DMS 273 (cell line): ENCODE measurements around the gene GTPBP6.
"Not testable (repeated sequence)": the region's sequence is repeated elsewhere in the genome, so short reads cannot be mapped to it uniquely, and the experiment has no call there.

Source experiments
- DNase-seq: peaks from one replicate; lab custom pipeline; 2025; ENCODE audit not compliant: unreplicated experiment; lab: John Stamatoyannopoulos, UW

Gene GTPBP6

DNA sequence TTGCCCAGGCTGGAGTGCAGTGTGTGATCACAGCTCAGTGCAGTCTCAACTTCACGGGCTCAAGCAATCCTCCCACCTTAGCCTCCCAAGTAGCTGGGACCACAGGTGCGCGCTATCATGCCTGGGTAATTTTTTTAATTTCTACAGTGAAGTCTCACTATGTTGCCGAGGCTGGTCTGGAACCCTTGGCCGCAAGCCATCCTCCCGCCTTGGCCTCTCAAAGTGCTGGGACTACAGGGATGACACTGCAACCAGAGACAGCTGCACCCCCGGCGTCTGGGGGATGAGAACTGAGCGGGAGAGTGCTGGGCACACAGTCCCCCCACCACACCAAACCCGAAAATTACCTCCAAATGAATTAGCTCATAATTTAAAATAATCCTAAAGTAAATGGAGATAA, 33.1 kb upstream of the GTPBP6 start:
- no peak for DNase-seq

DNA sequence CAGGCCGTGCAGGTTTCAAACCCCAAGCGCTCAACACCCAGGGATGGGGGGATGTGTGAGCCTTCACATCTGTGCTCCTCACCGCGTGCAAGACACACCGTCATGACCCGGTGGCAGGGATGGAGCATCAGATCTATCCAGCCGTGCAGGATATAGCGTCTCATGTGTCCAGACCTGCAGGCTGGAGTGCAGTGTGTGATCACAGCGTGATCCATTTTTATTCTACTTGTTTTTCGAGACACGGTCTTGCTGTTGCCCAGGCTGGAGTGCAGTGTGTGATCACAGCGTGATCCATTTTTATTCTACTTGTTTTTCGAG, 32.7 kb upstream of the GTPBP6 start:
- DNase-seq, result not testable (repeated sequence)

DNA sequence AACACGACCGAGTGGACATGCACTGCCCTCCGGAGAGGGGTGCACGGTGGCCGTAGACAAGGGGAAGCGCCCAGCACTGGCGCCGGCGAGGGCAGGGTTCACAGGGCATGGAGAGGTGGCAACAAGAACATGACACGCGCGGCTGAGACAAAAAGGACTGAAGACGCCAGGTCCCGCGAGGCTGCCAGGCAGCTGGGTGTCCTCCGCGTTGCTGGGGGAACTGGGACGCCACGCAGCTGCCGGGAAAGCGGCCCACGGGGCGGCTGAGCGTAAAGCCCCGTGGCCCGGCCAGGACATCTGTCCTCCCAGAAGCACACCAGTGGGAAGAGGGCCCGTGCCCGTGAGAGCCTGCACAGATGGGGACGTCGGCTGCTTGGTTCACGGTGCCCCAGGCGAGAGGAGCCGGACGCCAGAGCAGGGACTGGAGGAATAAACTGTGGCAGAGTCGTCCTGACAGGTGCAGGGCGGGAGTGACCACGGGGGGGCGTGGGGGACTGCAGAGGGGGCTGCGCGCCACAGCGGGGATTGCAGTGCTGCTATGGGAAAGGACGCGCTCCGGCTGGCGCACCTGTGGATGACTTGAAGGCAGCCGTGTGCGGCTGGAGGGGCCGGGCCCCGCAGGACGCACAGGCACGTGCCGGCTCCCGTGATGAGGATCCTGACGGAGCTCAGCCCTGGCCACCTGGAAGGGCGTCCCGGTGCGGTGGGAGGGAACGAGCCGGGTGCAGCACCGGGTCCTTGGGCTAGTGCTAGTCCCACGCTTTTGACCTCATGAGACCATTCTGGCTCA, 32.1 kb upstream of the GTPBP6 start:
- no peak for DNase-seq

DNA sequence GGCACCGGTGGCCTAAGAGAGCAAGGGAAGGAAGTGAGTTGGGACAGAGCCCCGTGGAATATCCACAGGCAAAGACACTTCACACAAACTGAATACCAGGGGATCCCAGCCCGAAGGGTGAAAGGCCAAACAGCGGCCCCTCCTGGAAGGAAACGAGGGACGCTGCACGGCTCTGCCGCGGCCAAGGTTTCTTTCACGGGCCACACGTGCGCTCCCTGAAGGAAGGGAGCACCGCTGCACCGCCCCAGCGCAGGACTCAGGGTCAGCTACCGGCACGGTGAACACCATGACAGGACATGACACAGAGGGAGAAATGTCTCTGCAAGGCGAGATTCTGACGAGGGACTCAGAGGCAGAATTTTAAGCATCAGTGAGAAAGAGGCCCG, 31.5 kb upstream of the GTPBP6 start:
- DNase-seq, result no peak

DNA sequence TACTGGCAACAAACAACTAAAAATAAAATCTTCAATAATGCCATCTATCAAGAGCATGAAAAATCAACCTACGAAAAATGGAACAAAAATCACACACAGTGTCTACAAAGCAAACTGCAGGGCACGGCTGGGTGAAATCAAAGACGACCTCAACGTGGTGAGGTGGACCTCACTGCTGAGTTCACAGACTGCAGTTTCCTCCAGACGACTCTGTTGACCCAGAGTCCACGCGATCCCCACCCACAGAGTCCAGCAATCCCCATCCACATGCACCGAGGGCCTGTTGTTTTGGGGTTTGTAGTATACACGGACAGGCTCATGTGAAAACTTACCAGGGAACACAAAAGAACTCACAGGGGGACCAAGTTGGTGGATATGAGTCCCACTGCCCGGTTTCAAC, 31.1 kb upstream of the GTPBP6 start:
- DNase-seq, result no peak

DNA sequence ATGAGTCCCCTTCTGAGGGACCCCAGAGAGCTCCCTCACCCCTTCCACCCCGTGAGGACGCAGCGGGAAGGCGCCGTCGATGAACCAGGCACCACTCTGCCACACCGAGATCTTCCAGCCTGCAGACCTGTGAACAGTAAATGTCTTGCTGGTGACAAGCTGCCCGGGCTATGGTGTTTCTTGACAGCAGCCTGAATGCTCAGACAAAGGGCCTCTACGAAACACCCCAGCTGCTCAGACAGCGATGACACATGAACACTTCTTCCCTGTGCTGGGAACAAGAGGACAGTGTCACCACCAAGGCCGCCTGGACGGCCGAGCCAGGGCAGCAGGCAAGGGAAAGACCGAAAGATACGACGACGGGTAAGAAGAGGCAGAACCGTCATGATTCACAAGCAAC, 30.6 kb upstream of the GTPBP6 start:
- no peak for DNase-seq

DNA sequence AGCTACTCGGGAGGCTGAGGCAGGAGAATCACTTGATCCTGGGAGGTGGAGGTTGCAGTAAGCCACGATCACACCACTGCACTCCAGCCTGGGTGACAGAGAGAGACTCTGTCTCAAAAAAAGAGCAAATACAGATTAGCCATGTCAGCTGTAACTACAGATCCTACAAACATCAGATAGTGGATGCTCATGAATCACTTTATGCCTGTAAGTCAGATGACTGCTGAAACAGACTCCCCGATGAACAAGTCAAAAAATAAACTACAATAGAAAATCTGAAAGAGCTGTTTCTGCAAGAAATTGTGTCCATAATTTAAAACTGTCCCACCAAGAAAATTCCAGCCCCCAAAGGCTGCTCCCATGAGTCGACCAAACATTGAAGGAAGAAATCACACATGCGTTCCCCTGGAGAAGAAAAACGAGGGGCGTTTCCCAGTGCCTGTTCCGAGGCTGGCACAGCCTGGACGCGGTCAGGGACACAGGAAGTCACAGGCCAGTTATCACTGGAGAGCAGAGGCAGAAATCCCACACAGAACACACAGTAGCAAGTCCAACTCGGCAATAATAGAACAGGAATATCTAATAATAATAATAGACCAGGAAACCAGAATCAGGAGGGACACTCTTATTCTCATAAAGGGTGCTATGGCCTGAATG, 30.0 kb upstream of the GTPBP6 start:
- no peak for DNase-seq

DNA sequence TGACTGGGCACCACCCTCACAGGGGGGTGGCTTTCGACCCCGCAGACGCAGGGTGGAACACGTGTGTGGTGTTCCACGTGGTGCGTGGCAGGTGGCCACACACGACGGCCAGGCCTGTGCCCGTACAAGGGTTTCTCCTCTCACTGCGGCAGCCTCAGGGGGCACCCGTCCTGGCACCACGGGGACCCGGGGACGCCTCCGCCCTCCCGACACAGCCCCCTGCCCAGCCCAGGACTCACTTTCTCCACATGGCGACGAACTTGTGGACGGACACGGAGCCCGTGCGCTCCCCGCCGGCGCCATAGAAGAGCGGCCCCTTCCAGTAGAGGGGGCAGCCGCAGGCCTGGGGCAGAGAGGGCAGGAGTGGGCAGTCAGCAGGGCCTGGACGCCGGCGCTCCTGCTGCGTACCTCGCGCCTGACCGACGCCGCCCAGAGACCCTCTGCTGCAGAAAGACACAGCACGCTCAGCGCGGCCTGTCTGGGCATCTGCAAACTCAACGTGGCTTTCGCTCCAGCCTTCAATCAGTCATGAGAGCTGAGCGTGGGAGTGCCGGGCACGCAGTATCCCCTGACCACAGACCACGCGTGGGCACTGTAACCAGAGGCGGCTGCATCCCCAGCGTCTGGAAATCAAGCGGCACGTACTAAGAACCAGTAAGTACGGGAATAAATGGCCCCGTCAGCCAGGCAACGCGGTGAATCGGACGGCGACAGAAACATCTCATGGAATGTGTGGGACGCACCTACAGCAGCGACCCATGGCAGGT, 28.9 kb upstream of the GTPBP6 start:
- no peak for DNase-seq

DNA sequence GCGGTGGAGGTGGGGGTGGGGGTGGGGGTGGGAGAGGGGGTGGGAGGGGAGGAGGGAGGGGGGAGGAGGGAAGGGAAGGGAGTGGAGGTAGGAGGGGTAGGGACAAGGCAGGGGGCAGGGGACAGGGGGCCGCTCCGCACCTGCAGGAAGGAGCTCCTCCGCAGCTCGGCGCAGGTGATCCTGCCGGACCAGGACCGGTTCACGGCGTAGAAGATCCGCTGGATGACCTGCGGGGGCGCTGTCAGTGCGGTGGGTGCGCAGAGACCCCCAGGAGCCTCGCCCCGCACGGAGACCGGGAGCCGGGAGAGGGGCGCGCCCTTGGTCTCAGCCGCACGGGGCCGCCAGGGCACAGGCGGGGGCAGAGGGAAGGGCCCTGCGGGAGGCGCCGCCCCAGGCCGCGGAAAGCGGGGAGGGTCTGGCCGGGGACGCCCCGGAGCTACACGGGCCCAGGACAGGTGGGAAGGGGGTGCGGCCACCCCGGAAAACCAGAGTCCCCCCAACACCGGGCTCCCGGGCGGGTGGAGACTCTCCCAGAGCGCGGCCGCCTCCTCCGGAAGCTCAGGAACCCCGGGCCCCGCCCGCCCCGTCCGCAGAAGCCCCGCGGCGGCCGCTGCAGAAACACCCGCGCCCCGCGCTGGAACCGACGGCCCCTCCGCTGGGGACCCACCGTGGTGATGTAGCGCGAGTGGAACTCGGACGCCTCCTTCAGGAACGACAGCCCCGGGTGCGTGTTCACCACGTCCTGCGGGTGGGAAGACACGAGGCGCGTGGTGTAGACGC, 27.6 kb upstream of the GTPBP6 start:
- DNase-seq, result no peak

DNA sequence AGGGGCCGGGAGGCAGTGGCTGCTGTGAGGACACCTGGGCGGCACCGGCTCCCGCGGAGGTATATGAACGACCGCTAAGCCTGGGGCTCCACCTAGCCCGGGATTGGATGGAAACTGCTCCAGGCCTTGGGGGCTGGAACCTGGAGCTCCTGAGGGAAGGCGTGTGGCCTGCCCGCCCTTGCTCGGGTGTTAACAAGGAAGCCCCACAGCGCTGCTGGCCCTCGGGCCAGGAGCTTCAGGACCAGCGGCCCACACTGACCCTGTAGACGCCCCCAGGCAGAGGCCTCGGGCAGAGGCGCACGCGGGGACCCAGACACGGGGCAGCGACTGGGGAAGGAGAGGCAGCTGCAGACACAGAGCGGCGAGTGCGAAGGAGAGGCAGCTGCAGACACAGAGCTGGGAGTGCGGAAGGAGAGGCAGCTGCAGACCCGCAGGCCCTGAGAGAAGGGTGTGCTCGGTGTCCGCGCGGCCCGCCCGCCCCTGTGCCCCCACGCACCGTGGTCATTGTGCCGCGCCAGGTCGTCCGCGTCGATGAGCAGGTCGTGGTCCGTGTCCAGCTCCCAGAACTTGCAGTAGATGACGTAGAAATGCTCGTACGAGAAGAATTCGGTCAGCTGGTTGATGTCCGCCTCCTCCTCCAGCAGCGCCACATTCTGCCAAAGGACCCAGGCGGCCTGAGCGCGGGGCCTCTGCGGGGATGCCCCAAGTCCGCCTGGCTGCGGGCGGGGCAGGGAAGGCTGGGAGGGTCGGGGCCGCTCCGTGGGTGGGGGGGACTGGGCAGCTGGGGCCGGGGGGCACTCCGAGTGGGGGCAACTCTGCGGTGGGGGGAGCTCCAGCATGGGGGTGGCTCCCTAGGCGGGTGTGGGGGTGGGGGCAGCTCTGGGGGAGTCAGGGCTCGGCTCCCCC, 26.7 kb upstream of the GTPBP6 start:
- no peak for DNase-seq

DNA sequence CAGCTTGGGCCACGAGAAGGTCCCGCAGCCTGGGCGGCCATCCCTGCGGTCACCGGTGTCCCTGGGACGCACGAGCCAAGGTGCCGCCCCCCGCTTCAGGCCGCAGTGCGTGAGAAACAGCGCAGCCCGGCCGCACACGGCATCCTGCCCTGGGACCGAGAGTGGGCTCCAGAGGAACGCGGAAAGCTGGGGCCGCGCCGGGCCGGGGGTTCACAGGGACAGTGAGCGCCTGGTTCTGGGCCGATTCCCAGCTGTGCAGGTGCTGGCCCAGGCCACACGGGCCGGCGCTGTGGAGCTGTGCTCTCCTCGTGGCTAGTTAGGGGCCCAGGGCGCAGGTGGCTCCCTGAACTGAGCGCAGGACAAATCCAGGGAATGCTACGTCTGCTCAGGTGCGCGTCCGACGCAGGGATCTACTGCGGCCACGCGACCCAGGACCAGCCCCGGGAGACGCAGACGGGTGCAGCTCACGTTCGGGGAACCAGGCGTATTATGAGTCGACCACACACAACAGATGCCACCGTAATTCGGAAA, 25.8 kb upstream of the GTPBP6 start:
- DNase-seq, result no peak

DNA sequence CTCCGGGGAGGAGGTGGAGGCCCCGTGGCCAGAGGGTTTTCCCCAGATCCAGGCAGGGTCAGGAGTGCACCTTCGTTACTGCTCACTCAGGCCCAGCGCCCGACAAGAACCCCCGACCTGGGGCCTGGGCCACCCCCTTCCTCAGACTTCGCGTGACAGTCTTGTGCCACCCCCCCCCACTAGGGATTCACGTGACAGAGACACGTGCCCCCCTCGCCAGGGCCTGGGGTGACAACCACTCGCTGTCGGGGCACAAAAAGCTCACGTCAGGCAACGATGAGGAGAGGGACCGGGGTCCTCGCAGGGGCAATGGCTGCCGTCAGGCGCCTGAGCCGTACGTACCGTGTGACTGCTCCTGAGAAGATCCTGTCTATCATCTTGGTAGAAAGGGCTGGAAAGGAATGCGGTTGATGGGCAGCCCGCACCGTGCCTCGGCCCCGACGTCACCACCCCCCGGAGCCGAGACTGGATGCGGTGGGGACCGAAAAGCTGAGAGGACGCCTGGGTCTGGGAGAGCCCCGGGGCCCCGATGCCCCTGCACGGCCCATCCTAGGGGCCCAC, 23.0 kb upstream of the GTPBP6 start:
- DNase-seq, result no peak

DNA sequence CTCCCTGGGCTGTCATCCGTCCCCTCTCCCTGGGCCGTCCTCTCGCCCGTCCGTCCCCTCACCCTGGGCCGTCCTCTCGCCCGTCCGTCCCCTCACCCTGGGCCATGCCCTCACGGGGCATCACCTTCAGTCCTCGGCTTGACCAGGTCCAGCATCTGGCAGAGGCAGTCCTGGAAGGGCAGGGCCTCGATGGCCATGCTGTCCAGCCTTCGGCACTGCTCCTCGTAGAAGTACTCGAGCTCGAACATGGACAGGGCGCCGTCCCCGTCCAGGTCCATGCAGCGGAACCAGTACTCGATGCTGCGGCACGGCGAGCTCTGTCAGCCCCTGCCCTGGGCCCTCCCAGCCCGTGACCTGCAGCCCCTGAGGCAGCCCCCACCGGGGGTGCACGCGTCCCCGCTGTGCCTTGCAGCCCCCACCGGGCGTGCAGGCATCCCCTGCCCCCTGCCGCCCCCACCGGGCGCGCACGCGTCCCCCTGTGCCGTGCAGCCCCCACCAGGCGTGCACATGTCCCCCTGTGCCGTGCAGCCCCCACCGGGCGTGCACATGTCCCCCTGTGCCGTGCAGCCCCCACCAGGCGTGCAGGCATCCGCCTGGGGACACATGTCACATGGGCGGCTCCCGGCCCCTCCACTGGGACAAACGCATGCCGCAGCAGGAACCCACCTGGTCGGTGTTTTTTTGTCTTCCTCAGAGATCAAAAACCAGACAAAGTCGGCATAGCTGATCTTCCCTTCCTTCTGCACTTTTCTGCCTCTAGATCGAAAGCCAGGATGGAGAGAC, 22.2 kb upstream of the GTPBP6 start:
- DNase-seq, result no peak

DNA sequence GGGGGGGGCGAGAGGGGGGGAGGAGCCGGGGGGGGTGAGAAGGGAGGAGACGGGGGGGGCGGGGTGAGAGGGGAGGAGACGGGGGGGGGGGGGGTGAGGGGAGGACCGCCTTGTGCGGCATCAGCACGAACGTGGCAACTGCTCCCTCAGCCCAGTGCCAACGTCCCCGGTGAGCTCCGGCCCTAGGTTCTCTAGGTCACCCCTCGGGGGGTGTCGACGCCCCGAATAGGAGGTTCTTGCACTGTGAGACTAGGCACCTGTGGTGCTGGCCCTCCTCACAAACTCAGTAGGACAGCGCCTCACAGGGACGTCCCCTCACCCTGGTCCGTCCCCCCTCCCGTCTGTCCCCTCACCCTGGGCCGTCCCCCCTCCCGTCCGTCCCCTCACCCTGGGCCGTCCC, 21.5 kb upstream of the GTPBP6 start:
- no peak for DNase-seq

DNA sequence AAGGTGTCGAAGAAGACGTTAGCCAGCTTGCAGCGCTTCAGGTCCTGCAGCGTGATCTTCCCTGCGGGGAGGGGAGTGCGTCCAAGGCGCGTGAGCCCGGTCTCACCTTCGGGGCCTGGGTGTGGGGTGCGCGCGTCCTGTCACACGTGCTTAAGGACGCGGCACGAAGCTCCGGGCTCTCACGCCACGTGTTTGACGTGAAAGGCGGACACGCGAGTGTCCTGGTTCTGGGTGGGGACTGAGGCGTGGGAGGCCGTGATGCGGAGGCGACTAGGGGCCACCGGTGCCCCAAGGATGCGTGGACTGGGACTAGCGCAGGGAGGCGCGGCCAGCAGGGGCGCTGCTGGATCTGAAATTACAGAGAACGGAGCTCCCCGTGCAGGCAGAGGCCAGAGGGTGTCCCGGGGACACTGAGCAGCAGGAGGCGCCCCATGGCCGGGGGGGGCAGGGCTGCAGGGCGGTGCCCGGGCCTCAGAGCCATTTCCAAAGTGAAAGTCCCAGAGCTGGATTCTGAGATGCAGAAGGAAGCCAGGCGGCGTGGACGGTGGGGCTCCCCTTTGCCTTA, 20.3 kb upstream of the GTPBP6 start:
- DNase-seq, result no peak

DNA sequence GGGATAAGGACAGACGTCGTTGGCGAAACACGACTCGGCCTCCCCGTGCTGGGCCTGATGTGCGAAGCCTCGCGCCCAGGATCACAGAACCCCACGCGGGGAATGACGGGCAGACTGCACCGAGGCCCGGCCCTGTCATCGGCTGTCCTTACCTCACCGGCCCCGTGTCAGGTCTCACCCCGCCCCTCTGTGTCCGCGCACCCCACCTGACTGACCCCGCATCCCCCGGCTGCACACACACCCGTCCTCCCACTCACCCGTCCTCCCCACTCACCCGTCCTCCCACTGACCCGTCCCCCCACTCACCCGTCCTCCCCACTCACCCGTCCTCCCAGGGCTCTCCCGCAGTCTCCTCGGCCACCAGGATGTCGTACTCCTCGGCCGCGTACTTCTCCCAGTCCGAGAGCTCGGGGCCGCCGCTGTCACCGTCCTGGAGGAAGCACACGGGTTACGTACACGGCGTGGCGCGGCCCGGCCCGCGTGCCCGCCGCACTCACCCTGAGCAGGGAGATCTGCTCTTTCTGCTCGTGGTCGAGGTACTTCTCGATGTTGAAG, 19.8 kb upstream of the GTPBP6 start:
- no peak for DNase-seq

DNA sequence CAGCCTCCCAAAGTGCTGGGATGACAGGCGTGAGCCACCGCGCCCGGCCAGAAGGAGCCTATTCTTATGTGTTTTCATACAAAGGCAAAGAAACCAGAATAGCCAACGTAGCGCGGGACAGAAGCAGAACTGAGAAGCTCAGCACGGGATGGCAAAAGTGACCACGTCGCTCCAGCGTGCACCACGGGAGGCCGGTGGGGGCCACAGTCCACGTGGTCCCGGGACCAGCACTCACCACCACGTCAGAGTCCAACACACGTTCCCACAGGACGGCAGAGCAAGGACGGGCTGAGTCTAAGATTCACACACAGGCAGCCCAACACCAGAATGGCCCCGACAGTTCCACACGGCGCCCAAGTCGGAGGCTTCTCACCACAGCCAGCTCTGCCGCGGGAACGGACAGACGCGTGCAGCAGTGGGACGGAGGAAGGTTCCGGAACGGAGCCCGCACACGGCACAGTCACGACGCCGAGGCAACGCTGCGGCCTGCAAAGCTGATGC, 18.8 kb upstream of the GTPBP6 start:
- DNase-seq, result no peak

DNA sequence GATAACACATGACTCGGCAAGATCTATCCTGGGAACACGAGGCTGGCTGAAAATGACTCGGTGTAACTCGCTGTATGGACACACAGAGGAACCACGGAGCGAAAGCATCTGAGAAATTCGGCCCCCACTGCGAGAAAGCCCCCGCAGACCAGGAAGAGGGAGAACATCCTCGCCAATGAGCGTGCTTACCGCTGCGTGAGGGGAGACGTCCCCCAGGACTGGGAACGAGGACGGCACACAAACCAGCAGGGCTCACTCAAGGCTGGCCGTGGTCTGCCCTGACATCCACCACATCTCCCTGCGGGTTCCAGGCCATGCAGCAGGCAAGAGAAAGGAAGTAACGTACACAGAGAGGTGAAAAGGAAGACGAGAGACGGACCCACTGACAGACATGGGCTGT, 17.6 kb upstream of the GTPBP6 start:
- no peak for DNase-seq
